CD4-positive, alpha-beta T cell treated with Interleukin-17A for 1 hour (primary cell): ENCODE measurements around the gene ANKRD27.
"Not testable (repeated sequence)": the region's sequence is repeated elsewhere in the genome, so short reads cannot be mapped to it uniquely, and the experiment has no call there.

Experiments used
- DNase-seq: peaks from one replicate; pipeline ENCODE4 v3.0.0-alpha.2; 2020

Gene ANKRD27

DNA sequence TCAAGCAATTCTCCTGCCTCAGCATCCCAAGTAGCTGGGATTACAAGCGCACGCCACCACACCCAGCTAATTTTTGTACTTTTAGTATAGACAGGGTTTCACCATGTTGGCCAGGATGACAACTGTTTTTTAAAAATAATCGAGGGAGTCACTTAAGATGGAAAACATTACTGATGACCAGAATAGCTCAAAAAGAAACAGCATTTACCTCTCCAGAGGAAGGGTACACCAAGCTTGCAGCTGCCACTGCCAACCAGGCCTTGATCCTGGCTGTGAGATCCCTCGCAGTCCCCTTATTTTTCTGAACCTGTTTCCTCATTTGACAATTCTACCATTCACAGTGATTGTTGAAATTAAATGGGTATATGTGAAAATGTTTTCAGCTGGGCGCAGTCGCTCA is 79.5 kb downstream of the ANKRD27 start:
- no peak for DNase-seq

DNA sequence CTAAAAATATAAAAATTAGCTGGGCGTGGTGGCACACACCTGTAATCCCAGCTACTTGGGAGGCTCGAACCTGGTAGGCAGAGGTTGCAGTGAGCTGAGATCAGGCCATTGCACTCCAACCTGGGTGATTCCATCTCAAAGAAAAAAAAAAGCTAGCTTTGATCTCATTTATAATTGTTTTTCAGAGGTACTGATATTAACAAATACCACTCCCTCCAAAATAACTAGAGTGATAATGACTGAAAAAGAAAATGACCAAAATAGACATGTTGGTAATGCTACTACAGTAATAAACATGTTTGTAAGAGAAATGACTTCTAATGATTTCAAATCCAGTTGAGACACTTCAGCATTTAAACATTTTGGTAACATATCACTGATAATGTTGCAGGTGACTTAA is 81.0 kb downstream of the ANKRD27 start:
- DNase-seq = no peak

DNA sequence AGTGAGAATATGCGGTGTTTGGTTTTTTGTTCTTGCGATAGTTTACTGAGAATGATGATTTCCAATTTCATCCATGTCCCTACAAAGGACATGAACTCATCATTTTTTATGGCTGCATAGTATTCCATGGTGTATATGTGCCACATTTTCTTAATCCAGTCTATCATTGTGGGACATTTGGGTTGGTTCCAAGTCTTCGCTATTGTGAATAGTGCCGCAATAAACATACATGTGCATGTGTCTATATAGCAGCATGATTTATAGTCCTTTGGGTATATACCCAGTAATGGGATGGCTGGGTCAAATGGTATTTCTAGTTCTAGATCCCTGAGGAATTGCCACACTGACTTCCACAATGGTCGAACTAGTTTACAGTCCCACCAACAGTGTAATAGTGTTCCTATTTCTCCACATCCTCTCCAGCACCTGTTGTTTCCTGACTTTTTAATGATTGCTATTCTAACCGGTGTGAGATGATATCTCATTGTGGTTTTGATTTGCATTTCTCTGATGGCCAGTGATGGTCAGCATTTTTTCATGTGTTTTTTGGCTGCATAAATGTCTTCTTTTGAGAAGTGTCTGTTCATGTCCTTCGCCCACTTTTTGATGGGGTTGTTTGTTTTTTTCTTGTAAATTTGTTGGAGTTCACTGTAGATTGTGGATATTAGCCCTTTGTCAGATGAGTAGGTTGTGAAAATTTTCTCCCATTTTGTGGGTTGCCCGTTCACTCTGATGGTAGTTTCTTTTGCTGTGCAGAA is 87.1 kb downstream of the ANKRD27 start:
- DNase-seq = not testable (repeated sequence)

DNA sequence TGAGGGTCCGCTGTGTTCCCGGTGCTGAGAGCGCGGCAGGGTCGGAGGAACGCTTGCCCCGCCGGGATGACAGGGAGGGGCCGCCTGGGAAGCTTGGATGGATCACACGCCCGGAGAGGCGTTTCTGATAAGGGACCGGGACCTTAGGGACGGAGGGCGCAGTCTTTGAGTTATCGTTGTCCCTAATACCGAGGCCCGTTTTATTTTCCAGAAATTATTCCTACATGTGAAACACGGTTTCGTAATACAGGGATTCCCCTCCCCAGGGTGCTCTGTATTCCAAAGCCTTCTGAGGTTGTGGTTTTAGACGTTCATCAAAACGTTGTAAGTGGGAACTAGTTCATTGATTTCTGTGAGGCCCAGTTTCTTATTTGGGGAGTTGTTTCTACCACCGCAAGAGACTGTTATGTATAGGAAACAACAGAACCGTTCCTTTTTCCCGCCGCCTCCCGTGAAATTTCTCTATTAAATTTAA is 93.2 kb downstream of the ANKRD27 start:
- DNase-seq = peak; percentile 20

DNA sequence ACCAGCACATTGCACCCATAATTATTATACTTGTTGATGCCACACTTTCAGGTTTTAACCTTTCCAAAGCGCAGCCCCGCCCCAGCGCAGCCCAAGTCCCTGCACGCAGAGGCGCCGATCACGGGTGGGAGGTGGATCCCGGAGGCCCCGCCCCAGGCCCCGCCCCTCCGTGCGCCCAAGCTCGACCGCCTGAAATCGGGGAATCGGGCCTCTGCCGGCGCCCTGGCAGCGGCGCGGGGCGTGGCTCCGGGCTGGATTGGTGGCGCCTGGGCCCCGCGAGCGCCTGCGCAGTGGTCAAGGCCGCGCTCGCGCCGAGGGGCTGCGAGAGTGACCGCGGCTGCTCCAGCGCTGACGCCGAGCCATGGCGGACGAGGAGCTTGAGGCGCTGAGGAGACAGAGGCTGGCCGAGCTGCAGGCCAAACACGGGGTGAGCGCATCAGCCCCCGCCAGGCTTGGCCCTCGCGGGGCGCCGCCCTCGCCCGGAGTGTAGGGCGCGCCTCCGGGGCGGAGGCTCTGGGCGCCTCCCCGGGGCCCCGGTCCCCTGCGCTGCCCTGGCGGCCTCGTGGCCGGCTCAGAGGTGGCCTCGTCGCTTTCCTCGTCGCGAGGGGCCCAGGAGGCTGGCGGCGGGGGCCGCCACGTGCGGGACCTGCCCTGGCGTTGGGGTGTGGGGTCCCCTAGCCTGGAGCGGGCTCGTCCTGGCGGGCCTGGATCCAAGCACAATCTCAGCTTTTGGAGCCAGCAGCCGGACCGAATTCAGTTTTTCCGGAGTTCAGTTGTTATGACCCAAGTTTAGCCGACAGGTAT is 93.9 kb downstream of the ANKRD27 start, which contains the start of gene PDCD5:
PDCD5 (plus strand) TSS at position 290 of the 804 bp plus-strand sequence; CDS start at position 362, 72 bp downstream.
- DNase-seq = peak; percentile 97

DNA sequence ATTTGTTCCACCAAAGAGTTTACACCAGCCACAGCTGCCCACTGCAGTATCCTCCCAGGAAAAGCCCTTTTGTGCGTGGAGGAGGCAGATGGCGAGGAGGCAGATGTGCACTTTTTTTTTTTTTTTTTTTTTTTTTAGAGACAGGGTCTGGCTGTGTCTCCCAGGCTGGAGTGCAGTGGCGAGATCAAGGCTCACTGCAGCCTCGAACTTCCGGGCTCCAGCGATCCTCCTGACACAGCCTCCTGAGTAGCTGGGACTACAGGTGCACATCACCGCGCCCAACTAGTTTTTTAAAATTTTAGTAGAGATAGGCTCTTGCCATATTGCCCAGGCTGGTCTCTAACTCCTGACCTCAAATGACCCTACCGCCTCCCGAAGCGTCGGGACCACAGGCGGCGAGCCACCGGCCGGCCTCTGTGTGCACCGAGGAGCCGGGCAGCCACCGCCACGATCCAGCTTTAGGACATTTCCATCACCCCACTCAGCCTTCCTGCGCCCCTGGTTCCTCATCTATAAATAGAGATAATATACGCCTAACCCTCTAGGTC is 94.6 kb downstream of the ANKRD27 start:
- DNase-seq = no peak

DNA sequence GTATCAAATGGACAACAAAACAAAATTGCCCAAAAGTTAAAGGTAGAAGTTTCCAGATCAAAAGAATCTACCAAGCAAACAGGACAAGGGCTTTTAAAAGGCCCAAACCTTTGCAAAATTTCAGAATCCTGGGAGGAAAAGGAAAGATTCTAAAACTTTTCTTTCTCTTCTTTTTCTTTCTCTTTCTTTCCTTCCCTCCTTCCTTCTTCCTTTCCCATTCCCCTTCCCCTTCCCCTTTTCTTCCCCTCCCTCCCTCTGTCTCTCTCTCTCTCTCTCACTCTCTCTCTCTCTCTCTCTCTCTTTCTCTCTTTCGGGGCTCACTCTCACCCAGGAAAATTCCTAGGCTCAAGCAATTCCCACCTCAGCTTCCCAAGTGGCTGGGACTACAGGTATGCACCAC is 98.2 kb downstream of the ANKRD27 start:
- DNase-seq = no peak

DNA sequence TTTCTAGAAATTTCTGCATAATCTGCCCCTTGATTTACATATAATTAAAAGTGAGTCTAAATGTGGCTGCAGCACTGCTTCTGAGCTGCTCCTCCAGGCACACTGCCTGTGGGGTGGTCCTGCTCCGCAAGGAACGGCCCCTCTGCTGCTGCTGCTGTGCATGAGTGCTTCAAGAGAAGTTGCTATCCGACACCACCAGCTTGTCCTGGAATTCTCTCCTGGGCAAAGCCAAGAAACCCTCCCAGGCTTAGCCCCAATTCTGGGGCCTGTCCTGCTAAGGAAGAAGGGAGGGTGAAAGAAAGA is 101.5 kb downstream of the ANKRD27 start:
- DNase-seq = no peak

DNA sequence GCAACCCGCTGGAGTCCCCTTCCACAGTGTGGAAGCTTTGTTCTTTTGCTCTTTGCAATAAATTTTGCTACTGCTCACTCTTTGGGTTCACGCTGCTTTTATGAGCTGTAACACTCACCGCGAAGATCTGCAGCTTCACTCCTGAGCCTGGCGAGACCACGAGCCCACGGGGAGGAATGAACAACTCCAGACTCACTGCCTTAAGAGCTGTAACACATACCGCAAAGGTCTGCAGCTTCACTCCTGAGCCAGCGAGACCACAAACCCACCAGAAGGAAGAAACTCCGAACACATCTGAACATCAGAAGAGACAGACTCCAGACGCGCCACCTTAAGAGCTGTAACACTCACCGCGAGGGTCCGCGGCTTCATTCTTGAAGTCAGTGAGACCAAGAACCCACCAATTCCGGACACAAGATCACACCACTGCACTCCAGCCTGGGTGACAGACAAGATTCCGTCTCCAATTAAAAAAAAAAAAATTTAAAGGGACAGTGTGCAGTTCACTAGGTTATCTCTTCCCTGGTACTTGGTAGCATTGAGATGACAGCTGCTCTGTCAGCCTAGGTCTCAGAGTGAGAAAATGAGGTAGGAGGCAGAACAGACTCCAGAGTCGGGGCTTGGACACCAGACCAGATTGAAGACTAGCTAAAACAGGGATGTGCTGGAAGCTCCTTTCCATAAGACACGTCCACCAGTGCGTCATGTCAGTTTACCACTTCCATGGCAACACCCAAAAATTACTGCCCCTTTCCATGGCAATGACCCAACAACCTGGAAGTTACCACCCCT is 102.1 kb downstream of the ANKRD27 start:
- not testable (repeated sequence) for DNase-seq

DNA sequence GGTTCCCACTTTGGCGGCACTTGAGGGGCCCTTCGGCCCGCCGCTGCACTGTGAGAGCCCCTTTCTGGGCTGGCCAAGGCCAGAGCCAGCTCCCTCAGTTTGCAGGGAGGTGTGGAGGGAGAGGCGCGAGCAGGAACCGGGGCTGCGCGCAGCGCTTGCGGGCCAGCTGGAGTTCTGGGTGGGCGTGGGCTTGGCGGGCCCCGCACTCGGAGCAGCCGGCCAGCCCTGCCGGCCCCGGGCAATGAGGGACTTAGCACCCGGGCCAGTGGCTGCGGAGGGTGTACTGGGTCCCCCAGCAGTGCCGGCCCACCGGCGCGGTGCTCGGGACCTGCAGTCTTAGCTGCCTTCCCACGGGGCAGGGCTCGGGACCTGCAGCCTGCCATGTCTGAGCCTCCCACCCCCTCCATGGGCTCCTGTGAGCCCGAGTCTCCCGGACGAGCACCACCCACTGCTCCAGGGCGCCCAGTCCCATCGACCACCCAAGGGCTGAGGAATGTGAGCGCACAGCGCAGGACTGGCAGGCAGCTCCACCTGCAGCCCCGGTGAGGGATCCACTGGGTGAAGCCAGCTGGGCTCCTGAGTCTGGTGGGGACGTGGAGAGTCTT is 103.4 kb downstream of the ANKRD27 start:
- DNase-seq = not testable (repeated sequence)

DNA sequence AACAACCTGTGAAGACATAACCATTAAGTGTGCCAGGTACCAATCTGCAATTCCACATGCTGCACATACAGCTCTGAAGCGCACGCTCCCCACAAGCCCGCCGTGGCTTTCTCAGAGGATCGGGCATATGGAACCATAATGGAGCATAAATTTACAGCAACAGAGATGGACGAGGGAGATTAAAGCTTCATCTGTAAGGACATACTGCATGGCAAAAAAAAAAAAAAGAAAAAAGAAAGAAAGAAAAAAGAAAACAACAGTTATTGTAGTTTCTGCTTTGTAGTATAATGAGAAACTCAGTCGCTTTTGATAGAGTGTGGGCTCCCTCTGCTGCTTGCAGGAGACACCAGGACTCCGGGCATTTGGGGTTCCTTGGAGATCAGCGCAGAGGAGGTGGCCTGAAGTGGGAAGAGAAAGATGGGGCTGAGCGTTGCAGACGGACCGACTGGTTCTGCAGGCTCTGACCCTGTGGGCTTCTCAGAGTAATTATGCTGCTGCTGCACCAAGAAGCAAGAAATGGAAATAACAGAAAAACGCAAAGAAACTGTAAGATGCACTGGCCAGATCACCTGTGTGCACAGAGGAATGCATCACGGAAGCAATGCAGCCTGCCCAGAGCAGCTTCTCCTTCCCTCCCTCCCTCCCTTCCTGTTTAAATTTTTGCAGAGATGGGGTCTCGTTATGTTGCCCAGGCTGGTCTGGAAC is 104.7 kb downstream of the ANKRD27 start:
- DNase-seq = peak; percentile 70

DNA sequence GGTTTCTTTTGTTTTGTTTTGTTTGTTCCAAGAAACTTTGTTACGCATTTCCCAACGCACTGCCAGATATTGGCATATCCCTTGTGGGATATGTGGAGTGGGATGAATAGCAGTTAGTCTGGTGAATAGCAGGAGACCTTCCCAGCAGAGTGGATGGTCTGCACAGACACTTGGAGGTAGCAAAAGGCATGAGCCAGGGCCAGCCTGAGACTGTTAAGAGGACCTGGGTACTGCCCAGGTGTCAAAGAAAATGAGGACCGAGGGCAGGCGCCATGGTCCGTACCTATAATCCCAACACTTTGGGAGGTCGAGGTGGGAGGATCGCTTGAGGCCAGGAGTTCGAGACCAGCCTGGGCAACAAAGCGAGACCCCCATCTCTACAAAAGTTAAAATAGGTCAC is 107.5 kb downstream of the ANKRD27 start:
- DNase-seq = no peak

DNA sequence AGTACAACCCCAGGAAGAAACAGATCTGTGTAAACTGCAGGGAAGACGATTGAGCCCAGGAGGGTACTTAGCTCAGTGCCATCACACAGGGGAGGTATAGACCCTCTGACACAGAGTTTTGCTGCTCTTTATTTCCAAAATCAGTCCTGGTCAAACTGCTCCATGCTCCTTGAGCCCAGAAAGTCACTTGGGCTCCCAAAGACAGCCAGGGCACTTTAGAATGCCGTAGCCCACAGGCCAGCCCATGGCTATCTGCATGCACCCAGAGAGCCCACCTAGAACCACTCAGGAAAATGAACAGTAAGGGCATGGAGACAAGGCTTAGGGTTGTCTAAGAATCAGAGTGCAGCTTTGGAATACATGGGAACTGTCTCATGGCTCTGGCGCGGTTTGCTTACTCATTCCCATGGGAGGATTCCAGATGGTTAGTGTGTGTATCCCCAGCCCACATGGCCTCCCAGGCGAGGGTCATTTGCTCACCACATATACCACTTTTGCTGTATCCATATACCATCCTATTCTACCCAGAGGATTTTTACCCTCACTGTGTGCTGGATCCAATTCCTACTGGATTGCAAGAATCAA is 108.6 kb downstream of the ANKRD27 start:
- no peak for DNase-seq

DNA sequence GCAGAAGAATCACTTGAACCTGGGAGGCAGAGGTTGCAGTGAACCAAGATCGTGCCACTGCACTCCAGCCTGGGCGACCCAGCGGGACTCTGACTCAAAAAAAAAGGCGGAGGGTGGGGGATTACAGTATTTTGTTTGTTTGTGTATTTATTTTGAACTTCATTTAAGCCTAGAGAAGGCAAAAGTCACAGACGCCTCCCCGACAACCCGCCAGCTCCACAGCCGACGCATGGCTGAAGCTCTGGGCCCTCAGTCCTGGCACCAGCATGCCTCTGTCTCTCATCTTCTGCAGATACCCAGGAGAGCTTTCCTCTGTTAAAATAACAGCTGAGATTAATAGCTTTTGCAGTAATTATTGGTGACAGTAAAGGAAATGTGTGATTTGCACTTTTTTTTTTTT is 111.2 kb downstream of the ANKRD27 start:
- DNase-seq = no peak

DNA sequence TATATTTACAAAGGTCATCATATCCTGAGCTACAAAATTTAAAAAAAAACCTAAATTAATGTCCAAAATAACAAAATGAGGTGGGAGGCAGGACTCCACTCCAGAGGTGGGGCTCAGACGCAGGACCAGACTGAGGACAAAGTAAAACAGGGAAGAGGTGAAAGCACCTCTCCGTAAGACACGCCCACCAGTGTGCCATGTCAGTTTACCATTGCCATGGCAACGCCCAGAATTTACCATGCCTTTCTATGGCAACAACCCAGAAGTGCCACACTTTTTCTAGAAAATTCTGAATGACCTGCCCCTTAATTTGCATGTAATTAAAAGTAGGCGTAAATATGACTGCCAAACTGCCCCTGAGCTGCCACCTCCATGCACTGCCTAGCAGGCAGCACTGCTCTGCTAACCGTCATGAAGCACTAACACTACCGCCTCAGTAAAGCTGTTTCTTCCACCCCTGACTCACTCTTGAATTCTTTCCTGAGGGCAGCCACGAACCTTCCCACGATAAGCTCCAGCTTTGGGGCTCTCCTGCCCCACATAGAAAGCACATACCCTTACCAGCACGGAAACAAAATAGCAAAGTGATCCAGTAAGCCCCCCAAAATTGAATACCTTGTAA is 116.3 kb downstream of the ANKRD27 start:
- no peak for DNase-seq

DNA sequence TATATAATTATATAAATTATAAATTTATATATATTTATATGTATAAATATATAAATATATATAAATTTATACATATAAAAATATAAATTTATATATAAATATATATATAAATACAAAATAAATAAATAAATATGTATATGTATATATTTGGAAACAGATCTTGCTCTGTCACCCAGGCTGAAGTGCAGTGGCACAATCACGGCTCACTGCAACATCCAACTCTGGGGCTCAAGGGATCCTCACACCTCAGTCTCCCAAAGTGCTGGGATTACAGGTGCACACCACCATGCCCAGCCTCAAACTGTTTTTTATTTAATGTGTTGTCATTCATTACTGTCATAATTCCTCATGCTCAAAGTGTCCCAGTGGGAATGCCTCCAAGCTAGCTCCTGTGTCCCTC is 119.2 kb downstream of the ANKRD27 start:
- DNase-seq = no peak

DNA sequence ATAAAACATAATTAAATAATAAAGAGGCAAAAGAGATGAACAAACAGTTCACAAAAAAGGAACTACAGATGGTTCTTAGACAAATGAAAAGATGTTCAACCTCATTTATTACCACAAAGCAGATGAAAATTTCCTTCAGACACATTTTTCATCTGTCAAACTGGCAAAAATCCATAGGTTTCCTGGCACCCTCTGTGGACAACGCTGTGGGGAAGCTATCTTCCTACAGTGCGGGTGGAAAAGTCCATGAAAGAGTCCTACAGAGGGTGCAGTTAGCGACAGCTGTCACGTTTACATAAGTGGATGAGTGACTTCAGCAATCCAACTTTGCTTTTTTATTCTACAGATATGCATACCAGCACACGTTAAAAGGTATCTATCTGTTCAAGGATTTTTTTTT is 124.3 kb downstream of the ANKRD27 start:
- no peak for DNase-seq
